B cell (primary cell): ENCODE measurements around the gene CRK. TPM values are rescaled to one million over a fixed set of nuclear protein-coding genes. Genes with fewer than 3 reads are reported as not detected.

Source experiments
- ATAC-seq: fragments of 200-7000 bp; cut with Tn5 transposase; one replicate; pipeline ENCODE4 v1.10.0; 2021; ENCODE audit warnings: low read depth, mild to moderate bottlenecking, moderate number of reproducible peaks, moderate library complexity
- CTCF ChIA-PET: fragments of 350-600 bp; sonication (Branson Sonifier 250); formaldehyde crosslinking; loops from one replicate; lab custom pipeline; 2021; ENCODE audit warnings: antibody characterized with exemption, inconsistent platforms; lab: Charles Lee
- POLR2A ChIA-PET: fragments of 350-600 bp; sonication (Branson Sonifier 250); formaldehyde crosslinking; loops from one replicate; lab custom pipeline; 2021; ENCODE audit warnings: antibody characterized with exemption; lab: Charles Lee
- DNase-seq: peaks from one replicate; pipeline ENCODE4 v3.0.0; 2013
- H2AFZ ChIP-seq: 2 replicates; pipeline ENCODE4 v1.6.1; 2012; ENCODE audit warnings: mild to moderate bottlenecking, low read depth, low read length; ENCODE audit not compliant: insufficient read depth, poor library complexity, severe bottlenecking
- H3K27ac ChIP-seq, 2 donors: 1 replicate in 1 of 2; 2 replicates in 1 of 2; pipeline ENCODE4 v1.5.1; 2012 to 2013; ENCODE audit warnings: low read length in 2 of 2, mild to moderate bottlenecking in 2 of 2, moderate library complexity in 1 of 2
- H3K27me3 ChIP-seq, 4 experiments: fragments of 200-600 bp in 1 of 4; sonication (generic) in 1 of 4; replicated peaks in 1 of 4; 1 replicate in 2 of 4; 2 replicates in 2 of 4; pipeline versions ENCODE4 v1.6.1 to v1.7.0; 2013 to 2016; ENCODE audit warnings: low read length in 3 of 4, mild to moderate bottlenecking in 2 of 4, mixed read lengths in 1 of 4, moderate library complexity in 1 of 4; ENCODE audit not compliant: insufficient read depth in 4 of 4, control insufficient read depth in 3 of 4; ENCODE audit errors: control extremely low read depth in 1 of 4
- H3K36me3 ChIP-seq, 2 experiments: replicated peaks in 1 of 2; 1 replicate in 1 of 2; 2 replicates in 1 of 2; pipeline versions ENCODE4 v1.6.1 to v1.7.1; 2013; ENCODE audit warnings: low read length in 1 of 2; ENCODE audit not compliant: insufficient read depth in 2 of 2, control insufficient read depth in 1 of 2; ENCODE audit errors: control extremely low read depth in 1 of 2, extremely low read depth in 1 of 2
- H3K4me1 ChIP-seq, 2 donors: fragments of 200-600 bp in 1 of 2; sonication (generic) in 1 of 2; 1 replicate in 1 of 2; 2 replicates in 1 of 2; pipeline versions ENCODE4 v1.5.1 to v1.6.1; 2013 to 2017; ENCODE audit warnings: low read length in 2 of 2; ENCODE audit not compliant: control insufficient read depth in 2 of 2, insufficient read depth in 2 of 2
- H3K4me2 ChIP-seq: replicated peaks from 2 replicates; pipeline ENCODE3; 2012; ENCODE audit warnings: mild to moderate bottlenecking, low read depth, low read length; ENCODE audit not compliant: poor library complexity, severe bottlenecking
- H3K4me3 ChIP-seq, 5 experiments: fragments of 200-600 bp in 1 of 5; sonication (generic) in 1 of 5; 1 replicate in 3 of 5; 2 replicates in 2 of 5; pipeline versions ENCODE4 v1.5.1 to v1.7.0; 2011 to 2016; ENCODE audit warnings: low read length in 4 of 5, mild to moderate bottlenecking in 4 of 5, low read depth in 2 of 5, control low read depth in 1 of 5, moderate library complexity in 1 of 5; ENCODE audit not compliant: insufficient read depth in 1 of 5; ENCODE audit errors: control extremely low read depth in 1 of 5, extremely low read depth in 1 of 5
- H3K79me2 ChIP-seq: fragments of 200-600 bp; sonication (generic); one replicate; pipeline ENCODE4 v1.6.0; 2016; ENCODE audit warnings: low read length; ENCODE audit not compliant: control insufficient read depth, insufficient read depth
- H3K9ac ChIP-seq: fragments of 200-600 bp; sonication (generic); 2 replicates; pipeline ENCODE4 v1.6.1; 2017; ENCODE audit warnings: mild to moderate bottlenecking, low read length, moderate library complexity
- H3K9me3 ChIP-seq, 3 donors: one replicate each; pipeline versions ENCODE4 v1.6.1 to v1.7.1; 2013; ENCODE audit warnings: low read length in 2 of 3; ENCODE audit not compliant: control insufficient read depth in 2 of 3, insufficient read depth in 1 of 3; ENCODE audit errors: control extremely low read depth in 1 of 3
- H4K20me1 ChIP-seq: 2 replicates; pipeline ENCODE4 v1.6.0; 2012; ENCODE audit warnings: mild to moderate bottlenecking, low read length; ENCODE audit not compliant: insufficient read depth, control insufficient read depth, poor library complexity, severe bottlenecking
- H3K27ac Mint-ChIP-seq: one replicate; pipeline ENCODE4 v1.8.0; 2021; ENCODE audit warnings: mixed read lengths
- H3K27me3 Mint-ChIP-seq: one replicate; pipeline ENCODE4 v1.8.0; 2021; ENCODE audit warnings: mixed read lengths
- H3K4me1 Mint-ChIP-seq: one replicate; pipeline ENCODE4 v1.8.0; 2021; ENCODE audit warnings: mixed read lengths
- H3K4me3 Mint-ChIP-seq: one replicate; pipeline ENCODE4 v1.8.0; 2021; ENCODE audit warnings: mixed read lengths
- H3K9me3 Mint-ChIP-seq: one replicate; pipeline ENCODE4 v1.8.0; 2022; ENCODE audit warnings: mixed read lengths; ENCODE audit not compliant: insufficient read depth
- CTCF ChIP-seq: fragments of 200-600 bp; IDR thresholded peaks from one replicate; pipeline ENCODE4 v1.8.0; 2022; ENCODE audit warnings: antibody characterized with exemption, mild to moderate bottlenecking
- EZH2 ChIP-seq: IDR thresholded peaks from 2 replicates; pipeline ENCODE4 v1.6.1; 2012; ENCODE audit warnings: borderline replicate concordance, low read depth, mild to moderate bottlenecking, moderate library complexity, low read length; ENCODE audit not compliant: insufficient read depth, poor library complexity, severe bottlenecking
- WGBS: methylation state at CpG from one replicate; pipeline ENCODE4 v1.1.5; 2013; ENCODE audit warnings: missing lambda C conversion rate; ENCODE audit not compliant: insufficient coverage; 5-methylcytosine and 5-hydroxymethylcytosine counted together
- intact Hi-C: fragments of 100-400 bp; cut with micrococcal nuclease; formaldehyde crosslinking; loops from one replicate; pipeline ENCODE4 v1.10.0; 2022
- polyA plus RNA-seq: library from polyadenylated mRNA; depleted of rRNA; stranded (reverse); fragments of >200 nt; gene quantifications from 2 replicates; pipeline ENCODE4 v1.2.3, GENCODE V29; 2012
- total RNA-seq, 2 donors: library from RNA; stranded (reverse); fragments of 120-200 nt in 1 of 2; gene quantifications; 1 replicate in 1 of 2; 2 replicates in 1 of 2; pipeline versions ENCODE4 v1.2.3 to v1.2.4, GENCODE V29; 2013 to 2022

Gene CRK
- total and polyA plus RNA-seq, 2 donors (not counting 1 experiment from before 2014, with no cell fraction given): 8.2 to 36.4 TPM

- Mint-ChIP-seq H3K9me3 (no peaks in the 10 kb centered on the region), H3K4me3 (no peak overlapping the region), H3K4me1 (peaks cover 5% of the 10 kb centered on the region), H3K27me3 (no peaks in the 10 kb centered on the region), H3K27ac (no peak overlapping the region)
- no peak overlapping the region for H3K27ac ChIP-seq
- H3K4me1 ChIP-seq: peaks cover 3 to 5% of the 10 kb centered on the region in 2 donors
- no peak overlapping the region for H3K4me3 ChIP-seq
- intact Hi-C loops: no loop called here
- peaks cover 0 to 34% of the 10 kb centered on the region in 2 experiments for H3K36me3 ChIP-seq
- no peak for ATAC-seq
- H3K9ac ChIP-seq: no peak overlapping the region
- TF ChIP-seq CTCF (no peak), EZH2 (no peak)
- POLR2A ChIA-PET: interaction anchor here (0.6 kb wide), 1 partner anchor 166 kb away, joined by 9 read pairs; no protein-coding TSS in a partner anchor
- H2AFZ ChIP-seq: no peak overlapping the region
- peaks cover under 1% of the 10 kb centered on the region for H4K20me1 ChIP-seq
- 77% methylated on average over 2 of the region's 2 CpGs for WGBS
- no peaks in the 10 kb centered on the region for H3K9me3 ChIP-seq
- no peaks in the 10 kb centered on the region for H3K27me3 ChIP-seq
- CTCF ChIA-PET: interaction anchor here (0.6 kb wide), 1 partner anchor 12 kb away, joined by 3 read pairs; no protein-coding TSS in a partner anchor
- H3K79me2 ChIP-seq: no peaks in the 10 kb centered on the region
- no peak for DNase-seq
- no peak overlapping the region for H3K4me2 ChIP-seq
Measured at GRCh38 chr17:1498233-1498632, 42.2 kb upstream of the CRK start.

- Histone ChIP-seq H3K4me3 (no peak overlapping the region), H3K9ac (no peak overlapping the region), H3K27me3 (no peaks in the 10 kb centered on the region), H3K4me1 (peaks cover 6 to 9% of the 10 kb centered on the region in 2 donors), H3K36me3 (peaks cover 0 to 34% of the 10 kb centered on the region in 2 experiments), H3K9me3 (no peaks in the 10 kb centered on the region), H3K4me2 (no peak overlapping the region), H2AFZ (no peak overlapping the region), H4K20me1 (peaks cover 4% of the 10 kb centered on the region), H3K79me2 (no peaks in the 10 kb centered on the region), H3K27ac (no peak overlapping the region)
- TF ChIP-seq CTCF (no peak), EZH2 (no peak)
- ATAC-seq: no peak
- H3K4me3 Mint-ChIP-seq: no peak overlapping the region
- intact Hi-C loops: no loop called here
- no peak for DNase-seq
- no peak overlapping the region for H3K27ac Mint-ChIP-seq
- H3K9me3 Mint-ChIP-seq: no peaks in the 10 kb centered on the region
- ChIA-PET CTCF (no interaction called here), POLR2A (interaction anchor here (1.6 kb wide), 1 partner anchor 10 kb away, joined by 3 read pairs; no protein-coding TSS in a partner anchor)
- H3K4me1 Mint-ChIP-seq: peaks cover 9% of the 10 kb centered on the region
- WGBS: 86% methylated on average over 14 of the region's 15 CpGs
- H3K27me3 Mint-ChIP-seq: no peaks in the 10 kb centered on the region
Measured at GRCh38 chr17:1497831-1498230, 41.8 kb upstream of the CRK start.
